ENCODE measurements around the gene SCN4A.

GRCh38 chr17:63956296-63956920 is 16.3 kb downstream of the SCN4A start:
- TF ChIP-seq STAG1 (CRISPR knock-in tag; IDR thresholded peaks at IDR 0.05) (no peak), HMGXB3 (CRISPR knock-in tag; IDR thresholded peaks at IDR 0.05; ENCODE audit: borderline replicate concordance) (no peak)

Measured in HepG2 (cell line).